WTC11 (cell line): ENCODE measurements around the gene TRMT44.

ENCODE experiments used
- CBFB ChIP-seq: sonication (generic); formaldehyde crosslinking; IDR thresholded peaks from 2 replicates; pipeline ENCODE4 v1.8.1; 2022; ENCODE audit warnings: mild to moderate bottlenecking, low read depth, missing genetic modification reagents
- CTCF ChIP-seq: fragments of 200-600 bp; IDR thresholded peaks from 2 replicates; pipeline ENCODE4 v1.8.0; 2022; ENCODE audit warnings: antibody characterized with exemption
- ESRRA ChIP-seq: sonication (generic); formaldehyde crosslinking; IDR thresholded peaks from 2 replicates; pipeline ENCODE4 v1.8.1; 2022; ENCODE audit warnings: mild to moderate bottlenecking, missing genetic modification reagents, borderline replicate concordance
- ETV6 ChIP-seq: sonication (generic); formaldehyde crosslinking; IDR thresholded peaks from 2 replicates; pipeline ENCODE4 v1.8.1; 2022; ENCODE audit warnings: mild to moderate bottlenecking, missing genetic modification reagents
- FOXJ3 ChIP-seq: sonication (generic); formaldehyde crosslinking; IDR thresholded peaks from 2 replicates; pipeline ENCODE4 v1.9.0; 2021; ENCODE audit warnings: missing genetic modification reagents, mild to moderate bottlenecking, borderline replicate concordance
- GABPB1 ChIP-seq: sonication (generic); formaldehyde crosslinking; IDR thresholded peaks from 2 replicates; pipeline ENCODE4 v1.8.1; 2023; ENCODE audit warnings: mild to moderate bottlenecking, missing genetic modification reagents
- NR1H2 ChIP-seq: sonication (generic); formaldehyde crosslinking; IDR thresholded peaks from 2 replicates; pipeline ENCODE4 v1.9.0; 2021; ENCODE audit warnings: mild to moderate bottlenecking, moderate library complexity, missing genetic modification reagents
- PRDM15 ChIP-seq: sonication (generic); formaldehyde crosslinking; IDR thresholded peaks from 2 replicates; pipeline ENCODE4 v1.8.0; 2022; ENCODE audit warnings: missing genetic modification reagents
- SP1 ChIP-seq: sonication (generic); formaldehyde crosslinking; conservative IDR thresholded peaks from 2 replicates; pipeline ENCODE4 v1.8.1; 2022; ENCODE audit warnings: missing genetic modification reagents
- TCF7 ChIP-seq: sonication (generic); formaldehyde crosslinking; IDR thresholded peaks from 2 replicates; pipeline ENCODE4 v1.8.0; 2022; ENCODE audit warnings: mild to moderate bottlenecking, low read depth, missing genetic modification reagents, moderate library complexity
- ZNF425 ChIP-seq: fragments of 250-450 bp; sonication (Bioruptor Pico); conservative IDR thresholded peaks from 2 replicates; pipeline ENCODE4 v1.9.0; 2021; ENCODE audit warnings: mild to moderate bottlenecking
- TF ChIP-seq, protein P1 (sequence below): sonication (generic); formaldehyde crosslinking; IDR thresholded peaks from 2 replicates; pipeline ENCODE4 v1.8.1; 2023; ENCODE audit warnings: mild to moderate bottlenecking, missing genetic modification reagents, moderate library complexity
- TF ChIP-seq, protein P2 (sequence below): sonication (generic); formaldehyde crosslinking; IDR thresholded peaks from 2 replicates; pipeline ENCODE4 v1.8.0; 2022; ENCODE audit warnings: mild to moderate bottlenecking, missing genetic modification reagents
- TF ChIP-seq, protein P3 (sequence below): sonication (generic); formaldehyde crosslinking; IDR thresholded peaks from 2 replicates; pipeline ENCODE4 v1.8.1; 2023; ENCODE audit warnings: mild to moderate bottlenecking, missing genetic modification reagents

DNA sequence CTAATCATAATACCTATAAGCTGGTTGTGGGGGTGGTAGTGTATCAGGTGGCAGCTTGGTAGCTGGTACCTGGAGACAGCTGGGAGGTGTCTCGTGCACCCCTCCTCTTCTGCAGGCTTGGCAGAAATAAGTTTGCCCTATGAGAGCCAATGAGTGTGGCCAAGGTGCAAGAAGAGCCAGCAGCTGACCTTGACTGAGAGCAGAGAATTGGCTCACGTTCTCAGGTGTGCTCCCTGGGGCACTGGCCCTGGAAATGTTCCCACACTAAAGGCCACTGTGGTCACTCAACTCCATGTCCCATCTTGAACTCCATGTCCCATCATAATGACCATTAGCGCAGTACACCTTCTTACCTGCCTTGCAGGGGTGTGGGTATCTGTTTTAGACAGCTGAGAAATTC lies 13.4 kb downstream of the TRMT44 start:
- TF ChIP-seq, protein P1, sequence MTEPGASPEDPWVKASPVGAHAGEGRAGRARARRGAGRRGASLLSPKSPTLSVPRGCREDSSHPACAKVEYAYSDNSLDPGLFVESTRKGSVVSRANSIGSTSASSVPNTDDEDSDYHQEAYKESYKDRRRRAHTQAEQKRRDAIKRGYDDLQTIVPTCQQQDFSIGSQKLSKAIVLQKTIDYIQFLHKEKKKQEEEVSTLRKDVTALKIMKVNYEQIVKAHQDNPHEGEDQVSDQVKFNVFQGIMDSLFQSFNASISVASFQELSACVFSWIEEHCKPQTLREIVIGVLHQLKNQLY (CRISPR knock-in tag): no peak
- TF ChIP-seq ZNF425 (CRISPR knock-in tag): no peak
- no peak for TF ChIP-seq CTCF
- TF ChIP-seq, protein P2, sequence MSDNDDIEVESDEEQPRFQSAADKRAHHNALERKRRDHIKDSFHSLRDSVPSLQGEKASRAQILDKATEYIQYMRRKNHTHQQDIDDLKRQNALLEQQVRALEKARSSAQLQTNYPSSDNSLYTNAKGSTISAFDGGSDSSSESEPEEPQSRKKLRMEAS (CRISPR knock-in tag): no peak
- TF ChIP-seq CBFB (CRISPR knock-in tag): no peak
- TF ChIP-seq FOXJ3 (CRISPR knock-in tag): no peak
- no peak for TF ChIP-seq GABPB1
- TF ChIP-seq ETV6 (CRISPR knock-in tag): no peak
- TF ChIP-seq TCF7 (CRISPR knock-in tag): no peak
- no peak for TF ChIP-seq SP1 (CRISPR knock-in tag)
- TF ChIP-seq NR1H2 (CRISPR knock-in tag): no peak
- TF ChIP-seq ESRRA (CRISPR knock-in tag): no peak
- TF ChIP-seq, protein P3, sequence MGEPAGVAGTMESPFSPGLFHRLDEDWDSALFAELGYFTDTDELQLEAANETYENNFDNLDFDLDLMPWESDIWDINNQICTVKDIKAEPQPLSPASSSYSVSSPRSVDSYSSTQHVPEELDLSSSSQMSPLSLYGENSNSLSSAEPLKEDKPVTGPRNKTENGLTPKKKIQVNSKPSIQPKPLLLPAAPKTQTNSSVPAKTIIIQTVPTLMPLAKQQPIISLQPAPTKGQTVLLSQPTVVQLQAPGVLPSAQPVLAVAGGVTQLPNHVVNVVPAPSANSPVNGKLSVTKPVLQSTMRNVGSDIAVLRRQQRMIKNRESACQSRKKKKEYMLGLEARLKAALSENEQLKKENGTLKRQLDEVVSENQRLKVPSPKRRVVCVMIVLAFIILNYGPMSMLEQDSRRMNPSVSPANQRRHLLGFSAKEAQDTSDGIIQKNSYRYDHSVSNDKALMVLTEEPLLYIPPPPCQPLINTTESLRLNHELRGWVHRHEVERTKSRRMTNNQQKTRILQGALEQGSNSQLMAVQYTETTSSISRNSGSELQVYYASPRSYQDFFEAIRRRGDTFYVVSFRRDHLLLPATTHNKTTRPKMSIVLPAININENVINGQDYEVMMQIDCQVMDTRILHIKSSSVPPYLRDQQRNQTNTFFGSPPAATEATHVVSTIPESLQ (CRISPR knock-in tag): no peak
- no peak for TF ChIP-seq PRDM15 (CRISPR knock-in tag)
